ENCODE data around the gene ZNF774.

GRCh38 chr15:90407871-90408317, 55.8 kb downstream of the ZNF774 start:
- TF ChIP-seq IKZF1 (conservative IDR thresholded peaks at IDR 0.05) (no peak), EZH2 (IDR thresholded peaks at IDR 0.05; ENCODE audit: borderline replicate concordance, control insufficient read depth, low read depth, low read length) (no peak), TARDBP (IDR thresholded peaks at IDR 0.05; ENCODE audit: borderline replicate concordance) (no peak), CTCF (IDR thresholded peaks at IDR 0.05 in 2 of 3, conservative IDR thresholded peaks at IDR 0.05 in 1 of 3; ENCODE audit: control insufficient read depth in 2 of 3, extremely low read depth in 1 of 3, insufficient read depth in 1 of 3, low read depth in 3 of 3, low read length in 3 of 3) (no peak)
